GM18499 (cell line): ENCODE measurements around the gene ERP44.

Source experiments
- ATAC-seq: cut with Tn5 transposase; IDR thresholded peaks from one replicate; pipeline ENCODE4 v1.9.1; 2021; ENCODE audit warnings: moderate number of reproducible peaks; ENCODE audit not compliant: insufficient read depth, unreplicated experiment

Gene ERP44

GRCh38 chr9:99962680-99963261 is 136.0 kb downstream of the ERP44 start:
- ATAC-seq = no peak

GRCh38 chr9:99955606-99956005 is 143.2 kb downstream of the ERP44 start:
- no peak for ATAC-seq

- no peak for ATAC-seq
These were observed 144.0 kb downstream of the ERP44 start for GRCh38 chr9:99954819-99955218.

GRCh38 chr9:99953861-99954507 is 144.8 kb downstream of the ERP44 start:
- no peak for ATAC-seq

GRCh38 chr9:99948896-99949295 is 149.9 kb downstream of the ERP44 start:
- no peak for ATAC-seq

- ATAC-seq = no peak
These were observed 150.3 kb downstream of the ERP44 start for GRCh38 chr9:99948482-99948881.

GRCh38 chr9:99947395-99947794 is 151.4 kb downstream of the ERP44 start:
- no peak for ATAC-seq

GRCh38 chr9:99936947-99937587 is 161.7 kb downstream of the ERP44 start:
- no peak for ATAC-seq

- no peak for ATAC-seq
These were observed 167.5 kb downstream of the ERP44 start for GRCh38 chr9:99931155-99931840.

GRCh38 chr9:99929652-99930051 is 169.1 kb downstream of the ERP44 start:
- ATAC-seq = no peak
